Measurements from ENCODE around the gene FOXJ1. TPM values are rescaled to one million over a fixed set of nuclear protein-coding genes. Genes with fewer than 3 reads are reported as not detected.

FOXJ1 gene
- total RNA-seq (2021), result 3.7 and 4.0 TPM in 2 replicates
- long read RNA-seq, partial matches to known transcripts, result 13 of 13 reads
- long read RNA-seq, other reads (novel, unspliced or antisense), result 0 of 13 reads

- Histone ChIP-seq H3K56ac (ENCODE audit: insufficient read length, low read depth, low read length) (no peak within 1 kb of the TSS), H3K23ac (ENCODE audit: insufficient read length, low read depth, low read length) (no peak within 1 kb of the TSS), H2BK15ac (ENCODE audit: low read depth, low read length) (no peak within 1 kb of the TSS), H3K4me1 (ENCODE audit: insufficient read depth, low read length) (peaks cover 27% of the 10 kb centered on the region), H3K18ac (ENCODE audit: insufficient read length, low read depth, low read length) (no peak within 1 kb of the TSS), H3K23me2 (ENCODE audit: insufficient read length, low read depth, low read length, poor library complexity, severe bottlenecking) (peaks cover 37% of the 10 kb centered on the region), H3K79me1 (ENCODE audit: insufficient read depth, low read depth, low read length, poor library complexity, severe bottlenecking) (no peaks in the 10 kb centered on the region), H3K27ac (ENCODE audit: insufficient read length, low read depth, low read length) (no peak within 1 kb of the TSS), H2BK20ac (ENCODE audit: low read depth, low read length, poor library complexity, severe bottlenecking) (no peak within 1 kb of the TSS), H2BK5ac (ENCODE audit: insufficient read length, low read length) (no peak within 1 kb of the TSS), H2BK120ac (ENCODE audit: low read depth, low read length, poor library complexity, severe bottlenecking) (no peak within 1 kb of the TSS), H3K27me3 (ENCODE audit: insufficient read depth, low read length) (peaks cover 41% of the 10 kb centered on the region), H2BK12ac (ENCODE audit: insufficient read length, low read depth, low read length) (no peak within 1 kb of the TSS), H4K91ac (ENCODE audit: insufficient read length, low read depth, low read length) (no peak within 1 kb of the TSS), H3T11ph (ENCODE audit: low read length) (no peak within 1 kb of the TSS), H4K8ac (replicated peaks; ENCODE audit: insufficient read length, low read depth, low read length) (no peak within 1 kb of the TSS), H4K5ac (ENCODE audit: insufficient read length, low read depth, low read length) (no peak within 1 kb of the TSS), H2AK5ac (ENCODE audit: insufficient read length, low read length) (no peak within 1 kb of the TSS), H4K20me1 (ENCODE audit: control insufficient read depth, insufficient read depth, insufficient read length) (no peaks in the 10 kb centered on the region), H3K9ac (ENCODE audit: extremely low read depth, insufficient read length, low read length) (peak within 1 kb of the TSS; percentile 25), H3K9me3 (ENCODE audit: control insufficient read depth, low read depth, low read length) (no peaks in the 10 kb centered on the region), H3K4ac (ENCODE audit: low read depth, low read length) (no peak within 1 kb of the TSS), H3K14ac (ENCODE audit: insufficient read depth, low read length) (0 out of 2 replicates have a peak within 1 kb of the TSS, but pooled peaks have one; percentile 40), H3K4me2 (ENCODE audit: insufficient read depth, insufficient read length, low read length) (peak within 1 kb of the TSS; percentile 84), H3K79me2 (ENCODE audit: insufficient read depth, low read length) (no peaks in the 10 kb centered on the region), H2AFZ (ENCODE audit: low read length) (no peak within 1 kb of the TSS)
- peak within 1 kb of the TSS in 1 of 3 experiments; percentile 28; a peak in 1 of 7 replicates for H3K27ac Mint-ChIP-seq
- peak within 1 kb of the TSS; percentile 60 to 86 for H3K4me3 Mint-ChIP-seq
- DNase-seq, result peak; percentile 99
- no peaks in the 10 kb centered on the region for H3K36me3 Mint-ChIP-seq (ENCODE audit: insufficient read depth in 1 of 3, low read depth in 3 of 3)
- no peak for TF ChIP-seq CTCF (conservative IDR thresholded peaks at IDR 0.05)
- peaks cover 0 to 1% of the 10 kb centered on the region in 2 experiments; a peak in 2 of 5 replicates for H3K9me3 Mint-ChIP-seq
- peaks cover 69 to 76% of the 10 kb centered on the region in 2 experiments for H3K4me1 Mint-ChIP-seq
- WGBS (ENCODE audit: extremely low coverage, insufficient read length, low lambda C conversion rate), result no CpG with 5 or more reads among the region's 59 CpGs
- H3K27me3 Mint-ChIP-seq (ENCODE audit: low read depth), result peaks cover 91% of the 10 kb centered on the region
These were observed at the start of gene FOXJ1 for GRCh38 chr17:76141212-76142038. FOXJ1 (minus strand) TSS chr17:76141245; CDS start chr17:76140395, 850 bp downstream.

Measured in H9 (cell line).